Calu3 (cell line): ENCODE measurements around the gene KCTD1. TPM values are rescaled to one million over a fixed set of nuclear protein-coding genes. Genes with fewer than 3 reads are reported as not detected.

Experiments
- BruUV-seq: library from RNA; stranded (reverse); fragments of 400-500 nt; replicated peaks from 2 replicates; lab custom pipeline; 2021; lab: Mats Ljungman, UMichigan
- CTCF ChIA-PET: fragments of 300-600 bp; sonication (Branson Sonifier 250); formaldehyde crosslinking; loops from one replicate; lab custom pipeline; 2022; ENCODE audit warnings: antibody characterized with exemption; lab: Charles Lee
- DNase-seq: peaks from one replicate; pipeline ENCODE4 v3.0.0; 2022
- H3K27ac Mint-ChIP-seq: one replicate; pipeline ENCODE4 v1.8.0; 2022; ENCODE audit warnings: mixed read lengths; ENCODE audit not compliant: unreplicated experiment
- H3K27me3 Mint-ChIP-seq: one replicate; pipeline ENCODE4 v1.8.0; 2022; ENCODE audit warnings: mixed read lengths; ENCODE audit not compliant: unreplicated experiment
- H3K36me3 Mint-ChIP-seq: one replicate; pipeline ENCODE4 v1.8.0; 2022; ENCODE audit warnings: mild to moderate bottlenecking, moderate library complexity, mixed read lengths; ENCODE audit not compliant: insufficient read depth, unreplicated experiment
- H3K4me1 Mint-ChIP-seq: one replicate; pipeline ENCODE4 v1.8.0; 2022; ENCODE audit warnings: mild to moderate bottlenecking, low read depth, mixed read lengths; ENCODE audit not compliant: unreplicated experiment
- H3K4me3 Mint-ChIP-seq: one replicate; pipeline ENCODE4 v1.8.0; 2022; ENCODE audit warnings: mild to moderate bottlenecking, low read depth, moderate library complexity, mixed read lengths; ENCODE audit not compliant: unreplicated experiment
- H3K9me3 Mint-ChIP-seq: one replicate; pipeline ENCODE4 v1.8.0; 2022; ENCODE audit warnings: low read depth, mixed read lengths; ENCODE audit not compliant: unreplicated experiment
- CTCF ChIP-seq: fragments of 200-600 bp; IDR thresholded peaks from one replicate; pipeline ENCODE4 v1.8.0; 2022; ENCODE audit warnings: antibody characterized with exemption; ENCODE audit not compliant: unreplicated experiment
- intact Hi-C: fragments of 100-400 bp; cut with micrococcal nuclease; formaldehyde crosslinking; loops from one replicate; pipeline ENCODE4 v1.10.0; 2022; ENCODE audit not compliant: unreplicated experiment
- total RNA-seq: library from RNA; stranded (reverse); gene quantifications from 2 replicates; pipeline ENCODE4 v1.2.3, GENCODE V29; 2022

Gene KCTD1
- total RNA-seq, 1 experiment from 2014 or later: 54.1 TPM

- CTCF ChIA-PET: no interaction called here
- Mint-ChIP-seq H3K4me3 (no peak overlapping the region), H3K27me3 (no peaks in the 10 kb centered on the region), H3K36me3 (peaks cover 54% of the 10 kb centered on the region), H3K9me3 (no peaks in the 10 kb centered on the region), H3K27ac (peak overlapping the region; percentile 15), H3K4me1 (peaks cover 57% of the 10 kb centered on the region)
- no peak for DNase-seq
- no peak for TF ChIP-seq CTCF
- BruUV-seq: no TSS peak
- intact Hi-C loops: no loop called here
Observed at GRCh38 chr18:26476697-26477096, 71.7 kb downstream of the KCTD1 start.

GRCh38 chr18:26474542-26474941, 73.8 kb downstream of the KCTD1 start:
- intact Hi-C loops: no loop called here
- TF ChIP-seq CTCF: no peak
- no peak overlapping the region for H3K27ac Mint-ChIP-seq
- H3K36me3 Mint-ChIP-seq: peaks cover 48% of the 10 kb centered on the region
- H3K4me1 Mint-ChIP-seq: peaks cover 63% of the 10 kb centered on the region
- H3K9me3 Mint-ChIP-seq: no peaks in the 10 kb centered on the region
- no peak for DNase-seq
- BruUV-seq: no TSS peak
- H3K4me3 Mint-ChIP-seq: no peak overlapping the region
- H3K27me3 Mint-ChIP-seq: no peaks in the 10 kb centered on the region
- CTCF ChIA-PET: no interaction called here

GRCh38 chr18:26473672-26474071, 74.7 kb downstream of the KCTD1 start:
- peaks cover 39% of the 10 kb centered on the region for H3K36me3 Mint-ChIP-seq
- no peak overlapping the region for H3K27ac Mint-ChIP-seq
- no peaks in the 10 kb centered on the region for H3K27me3 Mint-ChIP-seq
- no peak for DNase-seq
- intact Hi-C loops: no loop called here
- H3K4me1 Mint-ChIP-seq: peaks cover 62% of the 10 kb centered on the region
- no peak overlapping the region for H3K4me3 Mint-ChIP-seq
- no peaks in the 10 kb centered on the region for H3K9me3 Mint-ChIP-seq
- no TSS peak for BruUV-seq
- TF ChIP-seq CTCF: no peak
- CTCF ChIA-PET: no interaction called here

GRCh38 chr18:26471826-26472225, 76.5 kb downstream of the KCTD1 start:
- BruUV-seq: no TSS peak
- Mint-ChIP-seq H3K36me3 (peaks cover 23% of the 10 kb centered on the region), H3K27me3 (no peaks in the 10 kb centered on the region), H3K9me3 (no peaks in the 10 kb centered on the region), H3K4me1 (peaks cover 46% of the 10 kb centered on the region), H3K4me3 (no peak overlapping the region), H3K27ac (no peak overlapping the region)
- DNase-seq: no peak
- intact Hi-C loops: no loop called here
- no peak for TF ChIP-seq CTCF
- CTCF ChIA-PET: interaction anchor here (1.3 kb wide), 1 partner anchor 67 kb away, joined by 5 read pairs; no protein-coding TSS in a partner anchor
